Neuronal stem cell (in vitro differentiated cells): ENCODE results near the gene GNG14.

Experiments used
- DNase-seq: peaks from one replicate; pipeline ENCODE4 v3.0.0-alpha.2; 2013; ENCODE audit warnings: low spot score
- H2AFZ ChIP-seq: one replicate; pipeline ENCODE4 v1.6.1; 2013; ENCODE audit warnings: mild to moderate bottlenecking, low read length, inconsistent platforms
- H2AK5ac ChIP-seq: 2 replicates; pipeline ENCODE4 v1.6.1; 2013; ENCODE audit warnings: low read depth, mild to moderate bottlenecking, inconsistent platforms, low read length, moderate library complexity, mixed read lengths
- H2BK120ac ChIP-seq: 2 replicates; pipeline ENCODE4 v1.6.1; 2013; ENCODE audit warnings: low read depth, mild to moderate bottlenecking, inconsistent platforms, low read length, moderate library complexity, mixed read lengths
- H2BK12ac ChIP-seq: one replicate; pipeline ENCODE4 v1.6.1; 2013; ENCODE audit warnings: low read length, inconsistent platforms
- H2BK15ac ChIP-seq: 2 replicates; pipeline ENCODE4 v1.6.1; 2013; ENCODE audit warnings: mild to moderate bottlenecking, low read length, inconsistent platforms, mixed read lengths
- H2BK5ac ChIP-seq: one replicate; pipeline ENCODE4 v1.6.1; 2013; ENCODE audit warnings: inconsistent platforms, mild to moderate bottlenecking, low read length, moderate library complexity
- H3K14ac ChIP-seq: one replicate; pipeline ENCODE4 v1.6.1; 2013; ENCODE audit warnings: low read length, inconsistent platforms
- H3K18ac ChIP-seq: 2 replicates; pipeline ENCODE4 v1.6.1; 2013; ENCODE audit warnings: low read length, inconsistent platforms
- H3K23ac ChIP-seq: 2 replicates; pipeline ENCODE4 v1.6.1; 2013; ENCODE audit warnings: low read depth, mild to moderate bottlenecking, mixed read lengths, low read length, inconsistent platforms; ENCODE audit not compliant: poor library complexity
- H3K27ac ChIP-seq: replicated peaks from 3 replicates; pipeline ENCODE4 v1.5.1; 2013; ENCODE audit warnings: low read length, inconsistent platforms
- H3K27me3 ChIP-seq, 3 experiments: 2 replicates each; pipeline ENCODE4 v1.6.1; 2013; ENCODE audit warnings: low read length in 3 of 3, mild to moderate bottlenecking in 2 of 3, inconsistent platforms in 1 of 3, low read depth in 1 of 3, mixed read lengths in 1 of 3, moderate library complexity in 1 of 3; ENCODE audit not compliant: control insufficient read depth in 3 of 3, insufficient read depth in 3 of 3
- H3K36me3 ChIP-seq, 2 donors: replicated peaks in 1 of 2; 2 replicates each; pipeline ENCODE4 v1.6.1; 2013; ENCODE audit warnings: low read length in 2 of 2; ENCODE audit not compliant: control insufficient read depth in 2 of 2, insufficient read depth in 2 of 2
- H3K4ac ChIP-seq: 2 replicates; pipeline ENCODE4 v1.6.1; 2013; ENCODE audit warnings: inconsistent platforms, mild to moderate bottlenecking, low read length, moderate library complexity
- H3K4me1 ChIP-seq, 2 donors: 1 replicate in 1 of 2; 2 replicates in 1 of 2; pipeline ENCODE4 v1.6.1; 2013; ENCODE audit warnings: low read length in 2 of 2, low read depth in 1 of 2; ENCODE audit not compliant: control insufficient read depth in 2 of 2, insufficient read depth in 1 of 2
- H3K4me2 ChIP-seq: one replicate; pipeline ENCODE4 v1.6.1; 2013; ENCODE audit warnings: mild to moderate bottlenecking, low read length, inconsistent platforms; ENCODE audit not compliant: insufficient read depth, poor library complexity, severe bottlenecking
- H3K4me3 ChIP-seq, 2 donors: 2 replicates each; pipeline ENCODE4 v1.5.1; 2013; ENCODE audit warnings: low read length in 2 of 2, mild to moderate bottlenecking in 2 of 2, inconsistent platforms in 1 of 2, moderate library complexity in 1 of 2
- H3K79me1 ChIP-seq: one replicate; pipeline ENCODE4 v1.6.1; 2013; ENCODE audit warnings: low read depth, mild to moderate bottlenecking, inconsistent platforms, low read length, moderate library complexity
- H3K9ac ChIP-seq: one replicate; pipeline ENCODE4 v1.6.1; 2013; ENCODE audit warnings: mild to moderate bottlenecking, low read depth, low read length, inconsistent platforms; ENCODE audit not compliant: poor library complexity
- H3K9me3 ChIP-seq, 2 donors: replicated peaks in 1 of 2; 2 replicates each; pipeline versions ENCODE3 to v1.6.1; 2013; ENCODE audit warnings: low read length in 2 of 2, mild to moderate bottlenecking in 2 of 2, inconsistent platforms in 1 of 2, low read depth in 1 of 2, mixed read lengths in 1 of 2, moderate library complexity in 1 of 2; ENCODE audit not compliant: control insufficient read depth in 2 of 2, insufficient read depth in 1 of 2
- H4K8ac ChIP-seq: one replicate; pipeline ENCODE4 v1.6.1; 2013; ENCODE audit warnings: low read depth, mild to moderate bottlenecking, inconsistent platforms, low read length, moderate library complexity
- H4K91ac ChIP-seq: one replicate; pipeline ENCODE4 v1.6.1; 2013; ENCODE audit warnings: low read length, low read depth, mild to moderate bottlenecking, inconsistent platforms; ENCODE audit not compliant: poor library complexity
- WGBS, 2 donors: extraction: QIAGEN DNeasy Blood & Tissue Kit; methylation state at CpG; one replicate each; pipeline ENCODE4 v1.1.7; 2013; ENCODE audit warnings: missing lambda C conversion rate in 2 of 2, mixed read lengths in 1 of 2; ENCODE audit not compliant: insufficient read length in 2 of 2, insufficient replicate concordance in 1 of 2; ENCODE audit errors: extremely low coverage in 2 of 2; 5-methylcytosine and 5-hydroxymethylcytosine counted together

Gene GNG14

GRCh38 chr19:12720296-12720695 lies 32.5 kb downstream of the GNG14 start:
- no peak overlapping the region for H3K4ac ChIP-seq
- peak overlapping the region in 1 of 2 donors; percentile 79 for H3K4me3 ChIP-seq
- no peak overlapping the region for H3K14ac ChIP-seq
- no peak overlapping the region for H2BK5ac ChIP-seq
- peaks cover 6 to 7% of the 10 kb centered on the region in 2 donors for H3K4me1 ChIP-seq
- no peak overlapping the region for H2AFZ ChIP-seq
- no peak overlapping the region for H3K27ac ChIP-seq
- H2BK12ac ChIP-seq, result no peak overlapping the region
- H2BK120ac ChIP-seq, result no peak overlapping the region
- DNase-seq, result no peak
- no peak overlapping the region for H2AK5ac ChIP-seq
- peaks cover 28 to 54% of the 10 kb centered on the region in 2 donors for H3K36me3 ChIP-seq
- no peak overlapping the region for H3K18ac ChIP-seq
- no peak overlapping the region for H4K8ac ChIP-seq
- no peaks in the 10 kb centered on the region for H3K27me3 ChIP-seq
- no CpG with 5 or more reads among the region's 10 CpGs for WGBS, 2 donors
- no peak overlapping the region for H3K23ac ChIP-seq
- no peaks in the 10 kb centered on the region for H3K9me3 ChIP-seq
- H3K79me1 ChIP-seq, result peaks cover 14% of the 10 kb centered on the region
- no peak overlapping the region for H4K91ac ChIP-seq
- no peak overlapping the region for H2BK15ac ChIP-seq
- no peak overlapping the region for H3K9ac ChIP-seq
- peak overlapping the region; percentile 93 for H3K4me2 ChIP-seq

DNA sequence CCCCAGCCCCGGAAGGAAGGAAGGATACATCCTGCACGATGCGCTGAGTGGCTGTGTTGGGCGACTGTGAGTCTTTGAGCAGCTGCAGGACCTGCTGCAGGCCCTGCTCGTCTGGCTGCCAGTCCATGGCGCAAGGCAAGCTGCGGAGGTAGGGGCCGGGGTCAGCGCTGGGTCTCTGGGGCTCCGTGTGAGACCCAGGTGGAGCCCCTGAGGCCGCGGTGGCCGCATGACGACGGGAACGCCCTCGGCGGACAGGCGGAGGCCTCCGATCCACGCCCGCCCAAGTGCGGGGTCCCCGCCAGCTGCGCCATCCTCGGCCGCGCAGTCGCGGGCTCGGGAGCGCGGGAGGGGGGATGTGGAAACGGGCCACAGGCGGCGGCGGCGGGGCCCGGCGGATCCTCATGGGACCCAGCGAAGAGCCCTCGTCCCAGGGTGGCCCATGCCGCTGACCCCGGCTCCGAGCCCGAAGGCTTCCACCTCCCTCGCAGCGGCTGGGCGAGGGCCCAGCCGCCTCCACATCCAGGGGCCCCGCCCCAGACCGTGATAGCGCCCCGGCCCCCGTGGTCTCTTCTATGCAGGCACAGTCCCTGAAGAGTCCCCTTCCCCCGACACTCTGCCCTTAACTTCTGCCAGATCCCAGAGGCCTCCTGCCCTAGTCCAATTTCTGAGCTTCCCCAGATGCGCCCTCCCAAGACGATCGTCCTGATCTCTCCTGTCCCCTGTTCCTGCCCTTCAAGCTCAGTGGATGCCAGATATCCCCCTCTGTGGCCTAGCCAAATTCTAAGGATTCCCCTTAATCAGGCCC lies 33.3 kb downstream of the GNG14 start:
- Histone ChIP-seq H4K8ac (no peak overlapping the region), H2BK120ac (peak overlapping the region; percentile 0), H2BK5ac (peak overlapping the region; percentile 40), H2BK15ac (no peak overlapping the region), H2AFZ (no peak overlapping the region), H3K14ac (peak overlapping the region; percentile 28), H3K4me2 (peak overlapping the region; percentile 93), H3K79me1 (peaks cover 12% of the 10 kb centered on the region), H3K4me1 (peaks cover 6 to 7% of the 10 kb centered on the region in 2 donors), H3K18ac (peak overlapping the region; percentile 85), H3K9ac (peak overlapping the region; percentile 87), H3K4me3 (peak overlapping the region; percentile 79 to 85), H3K36me3 (peaks cover 21 to 46% of the 10 kb centered on the region in 2 donors), H3K27me3 (no peaks in the 10 kb centered on the region), H3K27ac (peak overlapping the region; percentile 97), H3K4ac (no peak overlapping the region), H2BK12ac (no peak overlapping the region), H2AK5ac (peak overlapping the region; percentile 84), H3K9me3 (no peaks in the 10 kb centered on the region), H4K91ac (no peak overlapping the region), H3K23ac (peak overlapping the region; percentile 44)
- no CpG with 5 or more reads among the region's 59 CpGs for WGBS, 2 donors
- no peak for DNase-seq

DNA sequence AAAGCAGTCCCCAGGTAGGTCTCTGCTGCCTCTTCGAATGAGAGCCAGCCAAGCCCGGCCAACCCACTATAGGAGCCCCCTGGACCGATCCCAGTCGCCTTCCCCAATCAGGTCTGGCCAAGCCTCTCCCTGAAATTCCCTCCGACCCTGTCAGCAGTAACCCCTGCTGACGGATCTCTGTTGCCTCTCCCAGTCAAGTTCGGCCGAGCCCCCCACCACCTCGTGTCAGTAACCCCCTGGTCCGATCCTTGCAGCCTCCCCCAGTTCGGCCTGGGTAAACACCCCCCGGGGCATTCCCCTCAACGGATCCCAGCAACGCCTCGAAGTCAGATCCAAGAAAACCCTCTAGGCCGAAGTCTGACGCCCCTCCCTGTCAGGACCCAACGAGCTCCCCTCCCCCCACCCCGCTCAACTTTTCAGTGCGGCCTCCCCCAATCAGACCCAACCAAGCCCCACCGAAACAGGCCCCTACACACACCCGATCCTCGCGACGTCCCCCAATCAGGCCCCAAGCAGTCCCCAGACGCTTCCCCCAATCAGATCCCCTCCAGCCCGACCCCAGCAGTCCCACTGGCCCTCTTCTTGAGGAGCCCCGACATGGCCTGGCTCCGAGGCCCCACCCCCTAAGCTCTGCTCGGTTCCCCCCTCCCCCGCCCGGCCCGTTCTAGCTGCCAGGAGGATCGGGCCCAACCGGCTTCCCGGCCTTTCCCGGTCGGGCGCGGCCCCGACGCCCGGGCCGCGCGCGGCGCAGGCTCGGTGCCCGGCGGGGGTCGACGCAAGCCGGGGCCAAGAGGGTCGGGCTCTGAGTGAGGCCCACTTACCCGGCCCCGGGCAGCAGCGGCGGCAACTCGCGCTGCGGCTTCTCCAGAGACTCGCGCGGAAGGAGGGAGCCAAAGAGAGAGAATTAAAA lies 34.1 kb downstream of the GNG14 start:
- peak overlapping the region; percentile 0 for H2BK120ac ChIP-seq
- H2BK5ac ChIP-seq, result peak overlapping the region; percentile 40
- H3K9me3 ChIP-seq, result no peaks in the 10 kb centered on the region
- H3K4ac ChIP-seq, result no peak overlapping the region
- H3K36me3 ChIP-seq, result peaks cover 16 to 38% of the 10 kb centered on the region in 2 donors
- no peak overlapping the region for H3K14ac ChIP-seq
- H2AFZ ChIP-seq, result peak overlapping the region; percentile 79
- no peaks in the 10 kb centered on the region for H3K27me3 ChIP-seq
- peak overlapping the region; percentile 87 for H3K9ac ChIP-seq
- H3K4me1 ChIP-seq, result peaks cover 6 to 7% of the 10 kb centered on the region in 2 donors
- peak overlapping the region; percentile 79 to 85 for H3K4me3 ChIP-seq
- peak overlapping the region; percentile 97 for H3K27ac ChIP-seq
- no CpG with 5 or more reads among the region's 65 CpGs for WGBS, 2 donors
- peaks cover 12% of the 10 kb centered on the region for H3K79me1 ChIP-seq
- DNase-seq, result peak; percentile 80
- no peak overlapping the region for H4K8ac ChIP-seq
- H2BK12ac ChIP-seq, result no peak overlapping the region
- H3K23ac ChIP-seq, result peak overlapping the region; percentile 44
- peak overlapping the region; percentile 93 for H3K4me2 ChIP-seq
- no peak overlapping the region for H4K91ac ChIP-seq
- peak overlapping the region; percentile 92 for H3K18ac ChIP-seq
- H2AK5ac ChIP-seq, result peak overlapping the region; percentile 3
- no peak overlapping the region for H2BK15ac ChIP-seq
